Measurements from ENCODE around the gene NUP107. TPM values are rescaled to one million over a fixed set of nuclear protein-coding genes. Genes with fewer than 3 reads are reported as not detected.

The NUP107 gene
- total RNA-seq, 1 donor from 2014 or later, result 101 TPM

GRCh38 chr12:68733661-68734071 is 46.9 kb downstream of the NUP107 start:
- intact Hi-C loops (cut with micrococcal nuclease), result no loop called here

GRCh38 chr12:68739891-68740290 is 53.1 kb downstream of the NUP107 start:
- intact Hi-C loops (cut with micrococcal nuclease), result loop anchor here (10.0 kb wide), 1 partner anchor 285 kb away; no protein-coding TSS in a partner anchor

GRCh38 chr12:68743356-68743755 is 56.6 kb downstream of the NUP107 start:
- intact Hi-C loops (cut with micrococcal nuclease), result loop anchor here (10.0 kb wide), 1 partner anchor 289 kb away; no protein-coding TSS in a partner anchor

- intact Hi-C loops (cut with micrococcal nuclease), result loop anchor here (5.0 to 10.0 kb wide), 2 partner anchors 187 to 291 kb away; partner anchors contain the start of gene CPM
These were observed 58.7 kb downstream of the NUP107 start for GRCh38 chr12:68745376-68745903.

- intact Hi-C loops (cut with micrococcal nuclease), result loop anchor here (1.0 to 10.0 kb wide), 7 partner anchors 60 to 414 kb away; partner anchors contain the start of genes CPM, MDM1, MDM2 and NUP107
These were observed 59.3 kb downstream of the NUP107 start, which contains the start of gene SLC35E3 for GRCh38 chr12:68745904-68746571. TSS of gene SLC35E3 (plus strand) at chr12:68746176. CDS start at chr12:68746378, 202 bp downstream.

- intact Hi-C loops (cut with micrococcal nuclease), result loop anchor here (1.0 to 10.0 kb wide), 7 partner anchors 60 to 414 kb away; partner anchors contain the start of genes CPM, MDM1, MDM2 and NUP107
These were observed 59.9 kb downstream of the NUP107 start for GRCh38 chr12:68746572-68747180.

- intact Hi-C loops (cut with micrococcal nuclease), result loop anchor here (5.0 to 10.0 kb wide), 2 partner anchors 183 to 295 kb away; partner anchors contain the start of gene CPM
These were observed 62.7 kb downstream of the NUP107 start for GRCh38 chr12:68749443-68749842.

- intact Hi-C loops (cut with micrococcal nuclease), result loop anchor here (5.0 to 10.0 kb wide), 2 partner anchors 182 to 295 kb away; partner anchors contain the start of gene CPM
These were observed 63.1 kb downstream of the NUP107 start for GRCh38 chr12:68749861-68750260.

- intact Hi-C loops (cut with micrococcal nuclease), result no loop called here
These were observed 63.7 kb downstream of the NUP107 start for GRCh38 chr12:68750506-68750905.

GRCh38 chr12:68755536-68756243 is 68.9 kb downstream of the NUP107 start:
- intact Hi-C loops (cut with micrococcal nuclease), result no loop called here

GRCh38 chr12:68759852-68760251 is 73.1 kb downstream of the NUP107 start:
- intact Hi-C loops (cut with micrococcal nuclease), result no loop called here

GRCh38 chr12:68760806-68761441 is 74.1 kb downstream of the NUP107 start:
- intact Hi-C loops (cut with micrococcal nuclease), result no loop called here

- intact Hi-C loops (cut with micrococcal nuclease), result no loop called here
These were observed 74.6 kb downstream of the NUP107 start for GRCh38 chr12:68761442-68761812.

- intact Hi-C loops (cut with micrococcal nuclease), result no loop called here
These were observed 75.3 kb downstream of the NUP107 start for GRCh38 chr12:68761901-68762630.

- intact Hi-C loops (cut with micrococcal nuclease), result no loop called here
These were observed 75.9 kb downstream of the NUP107 start for GRCh38 chr12:68762691-68763090.

GRCh38 chr12:68765696-68766095 is 78.9 kb downstream of the NUP107 start:
- intact Hi-C loops (cut with micrococcal nuclease), result no loop called here

GRCh38 chr12:68766646-68767045 is 79.9 kb downstream of the NUP107 start:
- intact Hi-C loops (cut with micrococcal nuclease), result no loop called here

GRCh38 chr12:68767191-68767590 is 80.4 kb downstream of the NUP107 start:
- intact Hi-C loops (cut with micrococcal nuclease), result no loop called here

GRCh38 chr12:68768431-68768939 is 81.7 kb downstream of the NUP107 start:
- intact Hi-C loops (cut with micrococcal nuclease), result no loop called here

GRCh38 chr12:68769941-68770340 is 83.2 kb downstream of the NUP107 start:
- intact Hi-C loops (cut with micrococcal nuclease), result no loop called here

Measured in T-helper 2 cell treated with Interferon-gamma antibody and Interleukin-4, amounts not matched to agents 100 ng/mL and 5 ng/mL, for 36 hours (primary cell).